Hepatic stellate cell (primary cell): Measurements from ENCODE around the gene ZNF513.
"Not testable (repeated sequence)": the region's sequence is repeated elsewhere in the genome, so short reads cannot be mapped to it uniquely, and the experiment has no call there.

Experiments
- DNase-seq: peaks from one replicate; pipeline ENCODE4 v3.0.0; 2011; ENCODE audit warnings: low spot score

Gene ZNF513

GRCh38 chr2:27380626-27381545, at the start of gene ZNF513:
Gene ZNF513 (minus strand): TSS chr2:27380734. CDS start chr2:27380526, 208 bp downstream.
- peak; percentile 98 for DNase-seq

GRCh38 chr2:27428978-27429541, 48.5 kb upstream of the ZNF513 start:
- DNase-seq, result peak; percentile 83

- peak; percentile 94 for DNase-seq
Observed at GRCh38 chr2:27428213-27428977, 47.9 kb upstream of the ZNF513 start, which contains the start of gene NRBP1. Gene NRBP1 (plus strand): TSS chr2:27428631. CDS start chr2:27433274, 4,643 bp downstream.

GRCh38 chr2:27427863-27428212, 47.3 kb upstream of the ZNF513 start:
- DNase-seq, result no peak

GRCh38 chr2:27425039-27425438, 44.5 kb upstream of the ZNF513 start:
- DNase-seq, result not testable (repeated sequence)

- DNase-seq, result no peak
Observed at GRCh38 chr2:27422958-27423357, 42.4 kb upstream of the ZNF513 start.

GRCh38 chr2:27421660-27422250, 41.2 kb upstream of the ZNF513 start:
- no peak for DNase-seq

GRCh38 chr2:27420996-27421395, 40.5 kb upstream of the ZNF513 start:
- DNase-seq, result no peak

GRCh38 chr2:27416151-27416550, 35.6 kb upstream of the ZNF513 start:
- DNase-seq, result no peak

GRCh38 chr2:27412419-27413152, 32.1 kb upstream of the ZNF513 start:
- no peak for DNase-seq

GRCh38 chr2:27409321-27410073, 29.0 kb upstream of the ZNF513 start, which contains the start of gene PPM1G:
Gene PPM1G (minus strand): TSS chr2:27409591. CDS start chr2:27409422, 169 bp downstream.
- DNase-seq, result peak; percentile 93

GRCh38 chr2:27408601-27409320, 28.2 kb upstream of the ZNF513 start:
- DNase-seq, result peak; percentile 53

GRCh38 chr2:27407798-27408491, 27.4 kb upstream of the ZNF513 start:
- peak; percentile 39 for DNase-seq

GRCh38 chr2:27400348-27401135, 20.0 kb upstream of the ZNF513 start:
- no peak for DNase-seq

- DNase-seq, result no peak
Observed at GRCh38 chr2:27398962-27399361, 18.4 kb upstream of the ZNF513 start.

- DNase-seq, result no peak
Observed at GRCh38 chr2:27393225-27393624, 12.7 kb upstream of the ZNF513 start.

- DNase-seq, result no peak
Observed at GRCh38 chr2:27390822-27391679, 10.5 kb upstream of the ZNF513 start.
